ENCODE results near the gene KLHL29.

Gene KLHL29

GRCh38 chr2:23593752-23594459 is 208.9 kb downstream of the KLHL29 start:
- no peaks in the 10 kb centered on the region for H3K9me3 Mint-ChIP-seq
- H3K4me1 Mint-ChIP-seq: no peaks in the 10 kb centered on the region
- no peaks in the 10 kb centered on the region for H3K36me3 Mint-ChIP-seq (ENCODE audit: low read depth)
- no peak for ATAC-seq
- H3K4me3 Mint-ChIP-seq: no peak overlapping the region
- no peak for DNase-seq
- H3K27me3 Mint-ChIP-seq: peaks cover 2% of the 10 kb centered on the region
- H3K27ac Mint-ChIP-seq: no peak overlapping the region

GRCh38 chr2:23594460-23594825 is 209.5 kb downstream of the KLHL29 start:
- ATAC-seq (no peak), DNase-seq (no peak)
- Mint-ChIP-seq H3K27ac (no peak overlapping the region), H3K4me3 (no peak overlapping the region), H3K9me3 (no peaks in the 10 kb centered on the region), H3K4me1 (no peaks in the 10 kb centered on the region), H3K27me3 (peaks cover 2% of the 10 kb centered on the region), H3K36me3 (ENCODE audit: low read depth) (no peaks in the 10 kb centered on the region)

- Mint-ChIP-seq H3K27me3 (peaks cover 2% of the 10 kb centered on the region), H3K36me3 (ENCODE audit: low read depth) (no peaks in the 10 kb centered on the region), H3K9me3 (no peaks in the 10 kb centered on the region), H3K27ac (no peak overlapping the region), H3K4me3 (no peak overlapping the region), H3K4me1 (no peaks in the 10 kb centered on the region)
- no peak for DNase-seq
- ATAC-seq: no peak
These were observed 210.0 kb downstream of the KLHL29 start for GRCh38 chr2:23595021-23595420.

- Mint-ChIP-seq H3K4me3 (no peak overlapping the region), H3K36me3 (ENCODE audit: low read depth) (no peaks in the 10 kb centered on the region), H3K9me3 (no peaks in the 10 kb centered on the region), H3K4me1 (no peaks in the 10 kb centered on the region), H3K27ac (no peak overlapping the region), H3K27me3 (peaks cover 2% of the 10 kb centered on the region)
- no peak for ATAC-seq
- no peak for DNase-seq
These were observed 210.7 kb downstream of the KLHL29 start for GRCh38 chr2:23595601-23596251.

- H3K36me3 Mint-ChIP-seq (ENCODE audit: low read depth): no peaks in the 10 kb centered on the region
- ATAC-seq: no peak
- DNase-seq: no peak
- H3K27me3 Mint-ChIP-seq: peaks cover 1% of the 10 kb centered on the region
- no peaks in the 10 kb centered on the region for H3K9me3 Mint-ChIP-seq
- no peak overlapping the region for H3K4me3 Mint-ChIP-seq
- H3K4me1 Mint-ChIP-seq: no peaks in the 10 kb centered on the region
- H3K27ac Mint-ChIP-seq: no peak overlapping the region
These were observed 211.4 kb downstream of the KLHL29 start for GRCh38 chr2:23596316-23596885.

- Mint-ChIP-seq H3K4me1 (no peaks in the 10 kb centered on the region), H3K9me3 (no peaks in the 10 kb centered on the region), H3K27me3 (no peaks in the 10 kb centered on the region), H3K4me3 (no peak overlapping the region), H3K27ac (no peak overlapping the region), H3K36me3 (ENCODE audit: low read depth) (no peaks in the 10 kb centered on the region)
- DNase-seq: no peak
- ATAC-seq: no peak
These were observed 212.7 kb downstream of the KLHL29 start for GRCh38 chr2:23597687-23598086.

- ATAC-seq: no peak
- Mint-ChIP-seq H3K9me3 (no peaks in the 10 kb centered on the region), H3K27me3 (no peaks in the 10 kb centered on the region), H3K36me3 (ENCODE audit: low read depth) (no peaks in the 10 kb centered on the region), H3K27ac (no peak overlapping the region), H3K4me3 (no peak overlapping the region), H3K4me1 (no peaks in the 10 kb centered on the region)
- no peak for DNase-seq
These were observed 214.0 kb downstream of the KLHL29 start for GRCh38 chr2:23599006-23599405.

- no peaks in the 10 kb centered on the region for H3K4me1 Mint-ChIP-seq
- H3K4me3 Mint-ChIP-seq: no peak overlapping the region
- H3K9me3 Mint-ChIP-seq: no peaks in the 10 kb centered on the region
- ATAC-seq (no peak), DNase-seq (no peak)
- H3K27ac Mint-ChIP-seq: no peak overlapping the region
- no peaks in the 10 kb centered on the region for H3K36me3 Mint-ChIP-seq (ENCODE audit: low read depth)
- H3K27me3 Mint-ChIP-seq: no peaks in the 10 kb centered on the region
These were observed 214.7 kb downstream of the KLHL29 start for GRCh38 chr2:23599667-23600066.

- DNase-seq: no peak
- Mint-ChIP-seq H3K4me1 (no peaks in the 10 kb centered on the region), H3K27ac (no peak overlapping the region), H3K9me3 (no peaks in the 10 kb centered on the region), H3K4me3 (no peak overlapping the region), H3K36me3 (ENCODE audit: low read depth) (no peaks in the 10 kb centered on the region), H3K27me3 (no peaks in the 10 kb centered on the region)
- ATAC-seq: no peak
These were observed 215.4 kb downstream of the KLHL29 start for GRCh38 chr2:23600346-23600745.

- no peak for DNase-seq
- no peak overlapping the region for H3K4me3 Mint-ChIP-seq
- peaks cover 2% of the 10 kb centered on the region for H3K27me3 Mint-ChIP-seq
- H3K9me3 Mint-ChIP-seq: no peaks in the 10 kb centered on the region
- H3K4me1 Mint-ChIP-seq: no peaks in the 10 kb centered on the region
- no peak overlapping the region for H3K27ac Mint-ChIP-seq
- no peaks in the 10 kb centered on the region for H3K36me3 Mint-ChIP-seq (ENCODE audit: low read depth)
- ATAC-seq: no peak
These were observed 216.5 kb downstream of the KLHL29 start for GRCh38 chr2:23601301-23601965.

GRCh38 chr2:23602116-23602515 is 217.1 kb downstream of the KLHL29 start:
- Mint-ChIP-seq H3K4me3 (no peak overlapping the region), H3K27me3 (peaks cover 2% of the 10 kb centered on the region), H3K9me3 (no peaks in the 10 kb centered on the region), H3K36me3 (ENCODE audit: low read depth) (no peaks in the 10 kb centered on the region), H3K27ac (no peak overlapping the region), H3K4me1 (no peaks in the 10 kb centered on the region)
- ATAC-seq (peak; percentile 17), DNase-seq (no peak)

- Mint-ChIP-seq H3K4me3 (no peak overlapping the region), H3K4me1 (no peaks in the 10 kb centered on the region), H3K9me3 (no peaks in the 10 kb centered on the region), H3K27me3 (peaks cover 2% of the 10 kb centered on the region), H3K36me3 (ENCODE audit: low read depth) (no peaks in the 10 kb centered on the region), H3K27ac (no peak overlapping the region)
- DNase-seq (no peak), ATAC-seq (no peak)
These were observed 218.2 kb downstream of the KLHL29 start for GRCh38 chr2:23603156-23603555.

GRCh38 chr2:23603581-23603980 is 218.6 kb downstream of the KLHL29 start:
- Mint-ChIP-seq H3K4me3 (no peak overlapping the region), H3K36me3 (ENCODE audit: low read depth) (no peaks in the 10 kb centered on the region), H3K27me3 (peaks cover 2% of the 10 kb centered on the region), H3K27ac (no peak overlapping the region), H3K9me3 (no peaks in the 10 kb centered on the region), H3K4me1 (no peaks in the 10 kb centered on the region)
- ATAC-seq (no peak), DNase-seq (no peak)

- H3K27me3 Mint-ChIP-seq: peaks cover 7% of the 10 kb centered on the region
- no peaks in the 10 kb centered on the region for H3K9me3 Mint-ChIP-seq
- no peak overlapping the region for H3K27ac Mint-ChIP-seq
- H3K36me3 Mint-ChIP-seq (ENCODE audit: low read depth): no peaks in the 10 kb centered on the region
- H3K4me3 Mint-ChIP-seq: no peak overlapping the region
- no peak for ATAC-seq
- DNase-seq: no peak
- no peaks in the 10 kb centered on the region for H3K4me1 Mint-ChIP-seq
These were observed 219.8 kb downstream of the KLHL29 start for GRCh38 chr2:23604731-23605130.

GRCh38 chr2:23605236-23605635 is 220.3 kb downstream of the KLHL29 start:
- DNase-seq (no peak), ATAC-seq (no peak)
- Mint-ChIP-seq H3K4me1 (no peaks in the 10 kb centered on the region), H3K4me3 (no peak overlapping the region), H3K36me3 (ENCODE audit: low read depth) (no peaks in the 10 kb centered on the region), H3K27me3 (peaks cover 7% of the 10 kb centered on the region), H3K9me3 (no peaks in the 10 kb centered on the region), H3K27ac (no peak overlapping the region)
